Lower leg skin (tissue), 3 donors: Measurements from ENCODE around the gene POU1F1.

Source experiments
- CTCF ChIP-seq, 3 donors: fragments of 450-650 bp; IDR thresholded peaks; one replicate each; pipeline ENCODE4 v1.5.1; 2016; ENCODE audit warnings: antibody characterized with exemption in 3 of 3, mild to moderate bottlenecking in 3 of 3, moderate library complexity in 2 of 3
- POLR2A ChIP-seq, 2 donors: fragments of 450-650 bp; IDR thresholded peaks; one replicate each; pipeline ENCODE4 v1.6.1; 2016 to 2017; ENCODE audit warnings: antibody characterized with exemption in 2 of 2, mild to moderate bottlenecking in 1 of 2, moderate library complexity in 1 of 2

- TF ChIP-seq CTCF (IDR thresholded peaks at IDR 0.05) (no peak), POLR2A (IDR thresholded peaks at IDR 0.05) (no peak)
These were observed 6.7 kb downstream of the POU1F1 start for GRCh38 chr3:87269723-87270122.
